Measurements from ENCODE around the gene TYROBP. TPM values are rescaled to one million over a fixed set of nuclear protein-coding genes. Genes with fewer than 3 reads are reported as not detected.
"Not testable (repeated sequence)": the region's sequence is repeated elsewhere in the genome, so short reads cannot be mapped to it uniquely, and the experiment has no call there.

The TYROBP gene
- total and polyA plus RNA-seq, 5 donors, result 36.7 to 52.6 (median 39.8) TPM

DNA sequence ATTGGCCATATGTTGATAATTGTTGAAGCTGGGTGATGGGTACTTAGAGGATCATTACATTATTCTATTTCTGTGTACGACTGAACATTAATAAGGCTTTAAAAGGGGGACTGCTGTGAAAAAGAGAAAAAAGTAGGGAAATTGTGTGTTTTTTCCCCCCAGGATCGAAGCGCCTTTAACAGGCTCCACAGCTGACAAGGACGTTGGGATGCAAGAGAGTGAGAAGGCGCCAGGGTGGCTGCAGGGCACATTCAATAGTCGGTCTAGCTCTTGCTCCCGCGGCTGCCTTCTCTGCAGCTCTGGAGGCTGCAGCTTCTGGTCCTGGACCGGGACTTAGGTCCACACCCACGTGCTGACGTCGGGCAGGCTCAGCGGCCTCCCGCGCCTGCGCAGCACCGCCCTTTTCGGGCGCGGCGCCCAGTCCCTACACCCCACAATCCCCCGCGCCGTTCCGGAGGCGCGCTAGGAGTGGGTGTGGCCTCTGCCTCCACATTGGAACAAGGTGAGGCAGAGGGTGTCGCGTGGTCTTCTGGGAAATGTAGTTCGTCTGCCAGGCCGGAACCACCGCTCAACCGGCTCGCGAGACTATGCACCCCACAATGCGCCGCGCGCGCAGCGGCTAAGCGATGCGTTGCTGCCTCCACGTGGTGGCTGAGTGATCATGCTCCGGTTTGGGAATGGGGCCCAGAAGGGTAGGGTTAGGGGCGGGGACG, 23.2 kb upstream of the TYROBP start:
- intact Hi-C loops (cut with DNase I), result loop anchor here (5.0 to 10.0 kb wide), 5 partner anchors 34 to 237 kb away; partner anchors contain the start of genes HSPB6 (in 1 of the 4) and PROSER3 (in 1 of the 4)
- Histone ChIP-seq H3K27me3 (ENCODE audit: control insufficient read depth, insufficient read depth) (no peaks in the 10 kb centered on the region), H3K27ac (ENCODE audit: low read length) (no peak overlapping the region), H3K9me3 (ENCODE audit: control insufficient read depth, low read length) (no peaks in the 10 kb centered on the region), H3K4me3 (ENCODE audit: low read length) (no peak overlapping the region), H3K4me1 (ENCODE audit: control insufficient read depth, insufficient read depth, low read length) (peaks cover 3% of the 10 kb centered on the region)
- DNase-seq, result peak; percentile 99 to 100 (median 100)
- WGBS, result under 1% methylated on average over 47 of the region's 47 CpGs
- peak; percentile 99 for ATAC-seq

DNA sequence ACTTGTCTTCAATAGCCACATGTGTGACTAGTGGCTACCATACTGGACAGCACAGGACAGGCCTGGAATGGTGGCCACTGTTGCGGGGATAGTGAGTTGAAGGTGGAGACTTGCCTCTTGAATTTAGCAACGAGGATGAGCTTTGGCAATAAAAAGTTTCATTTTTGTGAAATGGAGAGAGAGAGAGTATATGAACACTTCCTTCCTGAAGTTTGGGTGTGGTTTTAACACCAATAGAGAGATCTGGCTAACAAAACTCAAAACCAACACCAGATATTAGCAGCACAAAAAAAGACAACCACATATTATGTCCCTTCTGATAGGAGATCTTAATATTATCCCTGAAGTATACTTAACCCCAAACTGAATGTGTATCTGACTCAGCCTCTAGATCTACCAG, 21.8 kb upstream of the TYROBP start:
- Histone ChIP-seq H3K27ac (ENCODE audit: low read length) (no peak overlapping the region), H3K4me1 (ENCODE audit: control insufficient read depth, insufficient read depth, low read length) (no peaks in the 10 kb centered on the region), H3K4me3 (ENCODE audit: low read length) (no peak overlapping the region), H3K9me3 (ENCODE audit: control insufficient read depth, low read length) (no peaks in the 10 kb centered on the region), H3K27me3 (ENCODE audit: control insufficient read depth, insufficient read depth) (no peaks in the 10 kb centered on the region)
- no peak for DNase-seq
- 64% methylated on average over 2 of the region's 2 CpGs for WGBS
- intact Hi-C loops (cut with DNase I), result loop anchor here (5.0 to 10.0 kb wide), 5 partner anchors 33 to 235 kb away; partner anchors contain the start of genes HSPB6 (in 1 of the 4) and PROSER3 (in 1 of the 4)
- ATAC-seq, result no peak

DNA sequence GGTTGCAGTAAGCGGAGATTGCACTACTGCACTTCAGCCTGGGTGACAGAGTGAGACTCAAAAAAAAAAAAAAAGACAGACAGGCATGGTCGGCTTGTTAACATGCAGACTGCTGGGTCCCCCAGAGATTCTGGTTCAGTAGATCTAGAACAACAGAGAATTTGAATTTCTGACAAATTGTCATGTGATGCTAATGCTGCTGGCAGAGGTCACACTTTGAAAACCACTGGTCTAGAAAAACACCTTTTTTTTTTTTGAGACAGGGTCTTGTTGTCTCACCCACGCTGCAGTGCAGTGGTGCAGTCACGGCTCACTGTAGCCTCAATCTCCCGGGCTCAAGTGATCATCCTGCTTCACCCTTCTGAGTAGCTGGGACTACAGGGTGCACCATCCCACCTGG, 20.4 kb upstream of the TYROBP start:
- intact Hi-C loops (cut with DNase I), result no loop called here
- Histone ChIP-seq H3K9me3 (ENCODE audit: control insufficient read depth, low read length) (no peaks in the 10 kb centered on the region), H3K4me1 (ENCODE audit: control insufficient read depth, insufficient read depth, low read length) (no peaks in the 10 kb centered on the region), H3K27me3 (ENCODE audit: control insufficient read depth, insufficient read depth) (no peaks in the 10 kb centered on the region), H3K4me3 (ENCODE audit: low read length) (no peak overlapping the region), H3K27ac (ENCODE audit: low read length) (no peak overlapping the region)
- no peak for ATAC-seq
- 77% methylated on average over 5 of the region's 5 CpGs for WGBS
- DNase-seq, result no peak

DNA sequence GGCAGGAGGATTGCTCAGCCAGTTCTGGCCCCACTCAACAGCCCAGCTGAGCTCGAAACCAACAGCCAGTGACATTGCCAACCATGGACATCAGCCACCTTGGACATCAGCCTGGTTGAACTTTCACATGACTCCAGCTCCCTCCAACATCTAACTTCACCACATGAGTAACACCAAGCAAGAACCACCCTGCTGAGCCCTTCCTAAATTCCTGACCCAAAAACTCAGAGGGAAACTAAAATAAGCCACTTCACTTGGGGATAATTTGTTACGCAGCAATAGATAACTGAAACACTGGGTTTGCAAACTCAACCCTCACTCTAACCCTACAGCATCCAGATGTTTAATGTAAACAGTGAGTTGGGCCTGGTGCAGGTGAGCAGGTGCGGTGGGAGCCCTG, 17.4 kb upstream of the TYROBP start:
- no peak for DNase-seq
- ATAC-seq, result no peak
- H3K4me1 ChIP-seq (ENCODE audit: control insufficient read depth, insufficient read depth, low read length), result no peaks in the 10 kb centered on the region
- H3K27me3 ChIP-seq (ENCODE audit: control insufficient read depth, insufficient read depth), result no peaks in the 10 kb centered on the region
- intact Hi-C loops (cut with DNase I), result no loop called here
- 89% methylated on average over 3 of the region's 3 CpGs for WGBS
- H3K4me3 ChIP-seq (ENCODE audit: low read length), result no peak overlapping the region
- H3K9me3 ChIP-seq (ENCODE audit: control insufficient read depth, low read length), result no peaks in the 10 kb centered on the region
- H3K27ac ChIP-seq (ENCODE audit: low read length), result no peak overlapping the region

DNA sequence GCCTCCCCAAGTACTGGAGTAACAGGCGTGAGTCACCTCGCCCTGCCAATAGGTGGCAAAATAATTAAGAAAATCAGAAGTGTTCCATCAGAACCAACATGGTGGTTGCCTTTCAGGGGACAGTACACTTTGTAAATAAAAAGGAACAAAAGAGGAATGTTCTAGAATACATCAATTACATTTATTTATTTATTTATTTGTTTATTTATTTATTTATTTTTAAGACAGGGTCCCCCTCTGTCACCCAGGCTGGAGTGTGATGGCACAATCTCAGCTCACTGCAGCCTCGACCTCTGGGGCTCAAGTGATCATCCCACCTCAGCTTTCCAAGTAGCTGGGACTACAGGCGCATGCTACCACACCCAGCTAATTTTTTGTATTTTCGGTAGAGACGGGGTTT, 12.9 kb upstream of the TYROBP start:
- Histone ChIP-seq H3K4me1 (ENCODE audit: control insufficient read depth, insufficient read depth, low read length) (no peaks in the 10 kb centered on the region), H3K4me3 (ENCODE audit: low read length) (no peak overlapping the region), H3K9me3 (ENCODE audit: control insufficient read depth, low read length) (no peaks in the 10 kb centered on the region), H3K27ac (ENCODE audit: low read length) (no peak overlapping the region), H3K27me3 (ENCODE audit: control insufficient read depth, insufficient read depth) (no peaks in the 10 kb centered on the region)
- 85% methylated on average over 6 of the region's 6 CpGs for WGBS
- intact Hi-C loops (cut with DNase I), result no loop called here
- DNase-seq (no peak), ATAC-seq (no peak)

DNA sequence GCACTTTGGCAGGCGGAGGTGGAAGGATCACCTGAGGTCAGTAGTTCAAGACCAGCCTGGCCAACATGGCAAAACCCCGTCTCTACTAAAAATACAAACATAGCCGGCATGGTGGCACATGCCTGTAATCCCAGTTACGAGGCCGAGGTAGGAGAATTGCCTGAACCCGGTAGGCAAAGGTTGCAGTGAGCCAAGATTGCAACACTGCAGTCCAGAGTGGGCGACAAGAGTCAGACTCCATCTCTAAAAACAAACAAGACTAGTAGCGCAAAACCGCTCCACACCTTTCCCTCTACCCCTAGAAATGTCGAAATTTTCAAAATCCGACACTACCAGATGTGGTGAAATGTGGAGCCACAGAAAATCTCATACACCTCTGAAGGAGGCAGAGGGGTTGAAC, 11.2 kb upstream of the TYROBP start:
- Histone ChIP-seq H3K27ac (ENCODE audit: low read length) (no peak overlapping the region), H3K4me1 (ENCODE audit: control insufficient read depth, insufficient read depth, low read length) (no peaks in the 10 kb centered on the region), H3K4me3 (ENCODE audit: low read length) (no peak overlapping the region), H3K27me3 (ENCODE audit: control insufficient read depth, insufficient read depth) (no peaks in the 10 kb centered on the region), H3K9me3 (ENCODE audit: control insufficient read depth, low read length) (no peaks in the 10 kb centered on the region)
- WGBS, result 90% methylated on average over 11 of the region's 11 CpGs
- DNase-seq (peak in 1 of 3 donors; percentile 2), ATAC-seq (no peak)
- intact Hi-C loops (cut with DNase I), result no loop called here

DNA sequence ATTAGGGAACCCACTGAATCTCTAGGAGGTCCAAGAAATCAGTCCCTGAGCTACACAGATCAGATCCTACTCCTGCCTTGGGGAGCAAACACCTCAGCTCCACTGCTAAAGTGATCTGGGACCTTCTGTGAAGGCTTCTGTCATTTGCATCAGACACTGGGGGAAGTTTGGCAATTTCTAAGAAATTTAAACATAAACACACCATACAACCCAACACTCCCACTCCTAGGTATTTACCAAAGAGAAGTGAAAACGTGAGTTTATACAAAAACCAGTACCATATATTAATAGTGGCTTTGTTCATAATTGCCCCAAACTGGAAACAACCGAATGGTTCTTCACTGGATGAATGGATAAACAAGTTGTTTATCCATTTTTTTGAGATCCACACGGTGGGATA, 7.3 kb upstream of the TYROBP start:
- intact Hi-C loops (cut with DNase I), result no loop called here
- no peaks in the 10 kb centered on the region for H3K9me3 ChIP-seq (ENCODE audit: control insufficient read depth, low read length)
- DNase-seq (no peak), ATAC-seq (no peak)
- H3K4me1 ChIP-seq (ENCODE audit: control insufficient read depth, insufficient read depth, low read length), result no peaks in the 10 kb centered on the region
- H3K27ac ChIP-seq (ENCODE audit: low read length), result no peak overlapping the region
- H3K27me3 ChIP-seq (ENCODE audit: control insufficient read depth, insufficient read depth), result no peaks in the 10 kb centered on the region
- no peak overlapping the region for H3K4me3 ChIP-seq (ENCODE audit: low read length)
- 64% methylated on average over 3 of the region's 3 CpGs for WGBS

DNA sequence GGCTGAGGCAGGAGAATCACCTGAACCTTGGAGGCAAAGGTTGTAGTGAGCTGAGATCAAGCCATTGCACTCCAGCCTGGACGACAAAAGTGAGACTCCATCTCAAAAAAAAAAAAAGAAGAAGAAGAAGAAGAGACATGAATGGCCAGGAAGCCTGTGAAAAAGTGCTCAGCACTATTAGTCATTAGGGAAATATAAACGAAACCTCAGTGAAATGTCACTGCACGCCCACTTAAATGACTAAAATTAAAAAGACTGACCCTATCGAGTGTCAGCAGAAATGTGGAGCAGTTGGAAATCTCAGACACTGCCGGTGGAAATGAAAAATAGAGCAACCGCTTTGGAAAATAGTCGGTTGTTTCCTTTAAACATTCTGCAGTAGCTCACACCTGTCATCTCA, 5.5 kb upstream of the TYROBP start:
- H3K9me3 ChIP-seq (ENCODE audit: control insufficient read depth, low read length), result no peaks in the 10 kb centered on the region
- DNase-seq (peak in 1 of 3 donors; percentile 0), ATAC-seq (no peak)
- H3K27me3 ChIP-seq (ENCODE audit: control insufficient read depth, insufficient read depth), result no peaks in the 10 kb centered on the region
- intact Hi-C loops (cut with DNase I), result no loop called here
- no peak overlapping the region for H3K27ac ChIP-seq (ENCODE audit: low read length)
- H3K4me3 ChIP-seq (ENCODE audit: low read length), result no peak overlapping the region
- H3K4me1 ChIP-seq (ENCODE audit: control insufficient read depth, insufficient read depth, low read length), result no peaks in the 10 kb centered on the region
- 56% methylated on average over 7 of the region's 7 CpGs for WGBS

DNA sequence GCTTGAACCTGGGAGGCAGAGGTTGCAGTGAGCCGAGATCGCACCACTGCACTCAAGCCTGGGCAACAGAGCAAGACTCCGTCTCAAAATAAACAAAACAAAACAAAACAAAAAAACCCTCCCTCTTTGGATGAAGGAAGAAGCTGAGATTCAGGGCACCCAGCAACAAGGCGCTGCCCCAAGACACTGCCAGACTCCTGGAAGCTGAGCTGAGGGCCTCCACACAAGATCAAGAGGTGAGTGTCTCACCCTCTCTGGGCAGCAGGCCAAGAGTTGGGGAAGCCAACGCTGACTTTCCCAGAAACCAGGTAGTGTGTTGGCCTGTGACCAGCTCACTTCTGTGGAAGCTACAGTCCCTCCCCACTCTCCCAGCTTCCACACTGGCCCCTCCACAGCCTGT, 3.7 kb upstream of the TYROBP start:
- H3K4me1 ChIP-seq (ENCODE audit: control insufficient read depth, insufficient read depth, low read length), result no peaks in the 10 kb centered on the region
- intact Hi-C loops (cut with DNase I), result no loop called here
- no peak overlapping the region for H3K4me3 ChIP-seq (ENCODE audit: low read length)
- peak in 1 of 3 donors; percentile 36 for DNase-seq
- WGBS, result 64% methylated on average over 5 of the region's 5 CpGs
- no peaks in the 10 kb centered on the region for H3K27me3 ChIP-seq (ENCODE audit: control insufficient read depth, insufficient read depth)
- ATAC-seq, result no peak
- H3K9me3 ChIP-seq (ENCODE audit: control insufficient read depth, low read length), result no peaks in the 10 kb centered on the region
- H3K27ac ChIP-seq (ENCODE audit: low read length), result no peak overlapping the region

DNA sequence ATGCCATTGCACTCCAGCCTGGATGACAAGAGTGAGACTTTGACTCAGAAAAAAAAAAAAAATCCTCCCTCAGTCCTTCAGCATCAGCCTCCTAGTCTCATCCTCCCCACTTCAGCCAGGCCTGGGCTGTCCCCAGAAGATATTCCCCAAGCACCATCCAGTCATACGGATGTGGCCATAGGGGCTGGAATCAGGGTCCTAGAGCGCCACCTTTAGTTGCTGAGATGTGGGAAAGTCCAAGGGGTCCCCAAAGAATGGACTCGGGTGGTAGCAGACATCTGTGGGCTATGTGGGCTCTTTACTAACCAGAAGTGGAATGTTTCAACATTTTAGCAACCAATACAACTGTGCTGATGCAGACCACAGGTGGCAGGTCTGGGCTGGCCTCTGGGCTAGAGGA, 3.1 kb upstream of the TYROBP start:
- WGBS, result 27% methylated on average over 3 of the region's 3 CpGs
- DNase-seq (peak in 1 of 3 donors; percentile 9), ATAC-seq (no peak)
- intact Hi-C loops (cut with DNase I), result no loop called here
- Histone ChIP-seq H3K4me3 (ENCODE audit: low read length) (no peak overlapping the region), H3K27me3 (ENCODE audit: control insufficient read depth, insufficient read depth) (no peaks in the 10 kb centered on the region), H3K4me1 (ENCODE audit: control insufficient read depth, insufficient read depth, low read length) (no peaks in the 10 kb centered on the region), H3K9me3 (ENCODE audit: control insufficient read depth, low read length) (no peaks in the 10 kb centered on the region), H3K27ac (ENCODE audit: low read length) (no peak overlapping the region)

DNA sequence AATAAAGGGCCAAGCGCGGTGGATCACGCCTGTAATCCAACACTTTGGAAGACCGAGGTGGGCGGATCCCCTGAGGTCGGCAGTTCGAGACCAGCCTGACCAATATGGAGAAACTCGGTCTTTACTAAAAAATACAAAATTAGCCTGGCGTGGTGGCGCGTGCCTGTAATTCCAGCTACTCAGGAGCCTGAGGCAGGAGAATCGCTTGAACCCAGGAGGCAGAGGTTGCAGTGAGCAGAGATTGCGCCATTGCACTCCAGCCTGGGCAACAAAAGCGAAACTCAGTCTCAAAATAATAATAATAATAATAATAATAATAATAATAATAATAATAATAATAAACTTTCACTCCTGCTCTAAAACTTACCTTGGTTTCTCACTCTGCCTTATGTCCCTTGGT, 2.3 kb upstream of the TYROBP start:
- H3K4me1 ChIP-seq (ENCODE audit: control insufficient read depth, insufficient read depth, low read length); H3K27me3 ChIP-seq (ENCODE audit: control insufficient read depth, insufficient read depth); intact Hi-C loops (cut with DNase I); H3K9me3 ChIP-seq (ENCODE audit: control insufficient read depth, low read length); H3K27ac ChIP-seq (ENCODE audit: low read length); ATAC-seq; H3K4me3 ChIP-seq (ENCODE audit: low read length): not testable (repeated sequence)
- WGBS, result 91% methylated on average over 14 of the region's 14 CpGs
- DNase-seq, result peak in 1 of 3 donors; percentile 18

DNA sequence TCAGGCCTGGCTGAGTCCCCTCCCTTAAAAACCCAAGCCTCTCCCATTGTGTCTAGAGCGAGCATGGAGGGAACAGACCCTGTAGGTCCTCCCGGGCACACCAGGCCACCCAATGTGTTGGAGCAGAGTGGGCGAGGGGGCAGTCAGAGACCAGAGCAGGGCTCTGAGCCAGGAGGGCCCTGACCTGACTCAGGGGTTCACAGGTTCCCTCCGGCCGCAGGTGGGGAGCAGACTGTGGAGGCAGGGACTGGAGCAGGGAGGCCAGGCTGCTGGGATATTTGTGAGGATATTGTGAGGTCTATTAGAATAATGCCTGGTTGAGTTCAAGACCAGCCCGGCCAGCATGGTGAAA, 1.6 kb upstream of the TYROBP start:
- no peaks in the 10 kb centered on the region for H3K4me1 ChIP-seq (ENCODE audit: control insufficient read depth, insufficient read depth, low read length)
- H3K4me3 ChIP-seq (ENCODE audit: low read length), result no peak overlapping the region
- H3K27me3 ChIP-seq (ENCODE audit: control insufficient read depth, insufficient read depth), result no peaks in the 10 kb centered on the region
- DNase-seq, result no peak
- WGBS, result 70% methylated on average over 6 of the region's 6 CpGs
- ATAC-seq, result no peak
- H3K27ac ChIP-seq (ENCODE audit: low read length), result no peak overlapping the region
- intact Hi-C loops (cut with DNase I), result no loop called here
- H3K9me3 ChIP-seq (ENCODE audit: control insufficient read depth, low read length), result no peaks in the 10 kb centered on the region
